Liver (tissue), 9 donors: Measurements from ENCODE around the gene MAPK4. TPM values are rescaled to one million over a fixed set of nuclear protein-coding genes. Genes with fewer than 3 reads are reported as not detected.

ENCODE experiments used
- DNase-seq: peaks from one replicate; pipeline ENCODE4 v3.0.0-alpha.2; 2017; ENCODE audit warnings: low spot score
- H3K27ac ChIP-seq, 2 donors: one replicate each; pipeline ENCODE4 v1.7.0; 2013; ENCODE audit warnings: inconsistent platforms in 2 of 2, low read length in 2 of 2, control low read depth in 1 of 2, low read depth in 1 of 2, mild to moderate bottlenecking in 1 of 2
- H3K27me3 ChIP-seq, 4 donors: one replicate each; pipeline versions ENCODE4 v1.6.1 to v1.7.0; 2013; ENCODE audit warnings: low read length in 3 of 4, inconsistent platforms in 1 of 4, mild to moderate bottlenecking in 1 of 4, moderate library complexity in 1 of 4; ENCODE audit not compliant: control insufficient read depth in 4 of 4, insufficient read depth in 4 of 4
- H3K36me3 ChIP-seq, 4 donors: one replicate each; pipeline versions ENCODE4 v1.6.1 to v1.7.0; 2013; ENCODE audit warnings: low read length in 3 of 4, mild to moderate bottlenecking in 3 of 4, low read depth in 1 of 4, moderate library complexity in 1 of 4; ENCODE audit not compliant: control insufficient read depth in 4 of 4, insufficient read depth in 3 of 4
- H3K4me1 ChIP-seq, 4 donors: one replicate each; pipeline versions ENCODE4 v1.6.1 to v1.7.0; 2013; ENCODE audit warnings: low read length in 3 of 4, mild to moderate bottlenecking in 3 of 4, moderate library complexity in 1 of 4; ENCODE audit not compliant: control insufficient read depth in 4 of 4, insufficient read depth in 4 of 4
- H3K4me3 ChIP-seq, 3 donors: one replicate each; pipeline versions ENCODE4 v1.6.1 to v1.7.0; 2013; ENCODE audit warnings: low read length in 3 of 3, control low read depth in 1 of 3, low read depth in 1 of 3, mild to moderate bottlenecking in 1 of 3
- H3K9ac ChIP-seq, 2 donors: one replicate each; pipeline ENCODE4 v1.7.0; 2013; ENCODE audit warnings: low read length in 2 of 2, mild to moderate bottlenecking in 2 of 2, moderate library complexity in 2 of 2, control low read depth in 1 of 2, low read depth in 1 of 2
- H3K9me3 ChIP-seq, 4 donors: one replicate each; pipeline versions ENCODE4 v1.6.1 to v1.7.0; 2013; ENCODE audit warnings: low read length in 3 of 4; ENCODE audit not compliant: control insufficient read depth in 4 of 4
- EGR1 ChIP-seq, 2 donors: IDR thresholded peaks; 2 replicates each; pipeline ENCODE4 v1.6.1; 2016 to 2018; ENCODE audit warnings: antibody characterized with exemption in 2 of 2, low read depth in 2 of 2
- FOXA1 ChIP-seq: IDR thresholded peaks from 2 replicates; pipeline ENCODE4 v1.6.1; 2016; ENCODE audit warnings: antibody characterized with exemption
- FOXA2 ChIP-seq: IDR thresholded peaks from 2 replicates; pipeline ENCODE4 v1.6.1; 2016; ENCODE audit warnings: antibody characterized with exemption
- GABPA ChIP-seq, 2 donors: IDR thresholded peaks in 1 of 2; conservative IDR thresholded peaks in 1 of 2; 2 replicates each; pipeline ENCODE4 v1.6.1; 2016; ENCODE audit warnings: antibody characterized with exemption in 2 of 2, mild to moderate bottlenecking in 1 of 2, moderate library complexity in 1 of 2
- HNF4A ChIP-seq, 2 donors: conservative IDR thresholded peaks; 2 replicates each; pipeline ENCODE4 v1.6.1; 2016; ENCODE audit warnings: antibody characterized with exemption in 2 of 2, mild to moderate bottlenecking in 2 of 2
- HNF4G ChIP-seq: IDR thresholded peaks from 2 replicates; pipeline ENCODE4 v1.6.1; 2016; ENCODE audit warnings: antibody characterized with exemption
- NR2F2 ChIP-seq: IDR thresholded peaks from 2 replicates; pipeline ENCODE4 v1.6.1; 2016; ENCODE audit warnings: antibody characterized with exemption
- RAD21 ChIP-seq, 2 donors: IDR thresholded peaks; 2 replicates each; pipeline ENCODE4 v1.6.1; 2016; ENCODE audit warnings: antibody characterized with exemption in 2 of 2, mild to moderate bottlenecking in 2 of 2
- RXRA ChIP-seq, 2 donors: IDR thresholded peaks; 2 replicates each; pipeline ENCODE4 v1.6.1; 2017 to 2018; ENCODE audit warnings: antibody characterized with exemption in 2 of 2, mild to moderate bottlenecking in 1 of 2
- SP1 ChIP-seq: IDR thresholded peaks from 2 replicates; pipeline ENCODE4 v1.6.1; 2018; ENCODE audit warnings: antibody characterized with exemption, mild to moderate bottlenecking
- TAF1 ChIP-seq: conservative IDR thresholded peaks from 2 replicates; pipeline ENCODE4 v1.6.1; 2016; ENCODE audit warnings: antibody characterized with exemption, mild to moderate bottlenecking
- YY1 ChIP-seq: IDR thresholded peaks from 2 replicates; pipeline ENCODE4 v1.6.1; 2016; ENCODE audit warnings: antibody characterized with exemption, mild to moderate bottlenecking
- WGBS: extraction: QIAGEN DNeasy Blood & Tissue Kit; methylation state at CpG from one replicate; pipeline ENCODE4 v1.1.7; 2013; 5-methylcytosine and 5-hydroxymethylcytosine counted together
- polyA plus RNA-seq, 2 donors: library from polyadenylated mRNA; stranded (reverse) in 1 of 2; unstranded in 1 of 2; fragments of 200-250 nt in 1 of 2; fragments of >200 nt in 1 of 2; fragmentation: Nextera tagmentation in 1 of 2; extraction: Ambion mirVana in 1 of 2; gene quantifications; one replicate each; pipeline versions ENCODE4 v1.2.1 to v1.2.3, GENCODE V29; 2013 to 2015
- total RNA-seq, 2 donors: library from RNA; depleted of rRNA; stranded (reverse); fragments of >200 nt; gene quantifications; one replicate each; pipeline ENCODE4 v1.2.3, GENCODE V29; 2014
- TF ChIP-seq, protein P1 (sequence below): IDR thresholded peaks from 2 replicates; pipeline ENCODE4 v1.6.1; 2016; ENCODE audit warnings: antibody characterized with exemption
- TF ChIP-seq, protein P2 (sequence below): IDR thresholded peaks from 2 replicates; pipeline ENCODE4 v1.6.1; 2016; ENCODE audit warnings: antibody characterized with exemption
- TF ChIP-seq, protein P3 (sequence below): fragments of 150-350 bp; IDR thresholded peaks from 2 replicates; pipeline ENCODE4 v1.5.1; 2017; ENCODE audit warnings: improper control_type of control experiment, low read depth, low read length; ENCODE audit not compliant: missing input control
- TF ChIP-seq, protein P4 (sequence below): IDR thresholded peaks from 2 replicates; pipeline ENCODE4 v1.6.1; 2016; ENCODE audit warnings: antibody characterized with exemption, mild to moderate bottlenecking
- donor health status: healthy.
- donor health status: healthy.
- donor health status: healthy.
- donor health status: healthy.
- donor health status: healthy.

The MAPK4 gene
- total and polyA plus RNA-seq, 4 donors: under 0.01 to 4.9 (median 1.5) TPM

DNA sequence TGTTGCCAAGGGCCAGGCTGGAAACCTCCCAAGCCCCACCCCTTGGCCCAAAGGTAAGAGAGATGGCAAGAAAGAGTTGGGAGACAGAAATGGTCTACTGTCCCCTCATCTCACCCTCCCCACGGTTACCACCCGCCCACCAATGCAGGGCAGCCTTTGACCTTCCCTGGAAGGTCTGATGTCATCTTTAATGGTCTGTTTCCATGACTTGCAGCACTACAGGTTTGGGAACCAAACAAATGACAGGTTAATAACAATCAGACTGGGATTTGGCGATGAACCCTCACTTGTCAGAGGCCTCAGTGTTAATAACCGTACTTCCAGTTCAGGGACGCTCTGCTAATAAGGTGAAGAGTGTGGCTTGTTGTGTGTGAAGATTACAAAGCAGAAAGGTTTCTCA, 189.5 kb downstream of the MAPK4 start:
- no peak for TF ChIP-seq FOXA2
- no peak for TF ChIP-seq NR2F2
- no peak for TF ChIP-seq EGR1 (IDR thresholded peaks at IDR 0.05; ENCODE audit: low read depth in 2 of 2)
- TF ChIP-seq, protein P1, sequence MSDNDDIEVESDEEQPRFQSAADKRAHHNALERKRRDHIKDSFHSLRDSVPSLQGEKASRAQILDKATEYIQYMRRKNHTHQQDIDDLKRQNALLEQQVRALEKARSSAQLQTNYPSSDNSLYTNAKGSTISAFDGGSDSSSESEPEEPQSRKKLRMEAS: no peak
- TF ChIP-seq, protein P2, sequence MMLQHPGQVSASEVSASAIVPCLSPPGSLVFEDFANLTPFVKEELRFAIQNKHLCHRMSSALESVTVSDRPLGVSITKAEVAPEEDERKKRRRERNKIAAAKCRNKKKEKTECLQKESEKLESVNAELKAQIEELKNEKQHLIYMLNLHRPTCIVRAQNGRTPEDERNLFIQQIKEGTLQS: no peak
- no peak for TF ChIP-seq SP1
- TF ChIP-seq TAF1: no peak
- no peak for TF ChIP-seq GABPA (IDR thresholded peaks at IDR 0.05 in 1 of 2, conservative IDR thresholded peaks at IDR 0.05 in 1 of 2)
- TF ChIP-seq RAD21 (IDR thresholded peaks at IDR 0.05): no peak
- TF ChIP-seq HNF4A (conservative IDR thresholded peaks at IDR 0.05): no peak
- TF ChIP-seq FOXA1: no peak
- TF ChIP-seq RXRA (IDR thresholded peaks at IDR 0.05): no peak
- TF ChIP-seq, protein P3, sequence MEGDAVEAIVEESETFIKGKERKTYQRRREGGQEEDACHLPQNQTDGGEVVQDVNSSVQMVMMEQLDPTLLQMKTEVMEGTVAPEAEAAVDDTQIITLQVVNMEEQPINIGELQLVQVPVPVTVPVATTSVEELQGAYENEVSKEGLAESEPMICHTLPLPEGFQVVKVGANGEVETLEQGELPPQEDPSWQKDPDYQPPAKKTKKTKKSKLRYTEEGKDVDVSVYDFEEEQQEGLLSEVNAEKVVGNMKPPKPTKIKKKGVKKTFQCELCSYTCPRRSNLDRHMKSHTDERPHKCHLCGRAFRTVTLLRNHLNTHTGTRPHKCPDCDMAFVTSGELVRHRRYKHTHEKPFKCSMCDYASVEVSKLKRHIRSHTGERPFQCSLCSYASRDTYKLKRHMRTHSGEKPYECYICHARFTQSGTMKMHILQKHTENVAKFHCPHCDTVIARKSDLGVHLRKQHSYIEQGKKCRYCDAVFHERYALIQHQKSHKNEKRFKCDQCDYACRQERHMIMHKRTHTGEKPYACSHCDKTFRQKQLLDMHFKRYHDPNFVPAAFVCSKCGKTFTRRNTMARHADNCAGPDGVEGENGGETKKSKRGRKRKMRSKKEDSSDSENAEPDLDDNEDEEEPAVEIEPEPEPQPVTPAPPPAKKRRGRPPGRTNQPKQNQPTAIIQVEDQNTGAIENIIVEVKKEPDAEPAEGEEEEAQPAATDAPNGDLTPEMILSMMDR: no peak
- no peak for TF ChIP-seq YY1
- TF ChIP-seq, protein P4, sequence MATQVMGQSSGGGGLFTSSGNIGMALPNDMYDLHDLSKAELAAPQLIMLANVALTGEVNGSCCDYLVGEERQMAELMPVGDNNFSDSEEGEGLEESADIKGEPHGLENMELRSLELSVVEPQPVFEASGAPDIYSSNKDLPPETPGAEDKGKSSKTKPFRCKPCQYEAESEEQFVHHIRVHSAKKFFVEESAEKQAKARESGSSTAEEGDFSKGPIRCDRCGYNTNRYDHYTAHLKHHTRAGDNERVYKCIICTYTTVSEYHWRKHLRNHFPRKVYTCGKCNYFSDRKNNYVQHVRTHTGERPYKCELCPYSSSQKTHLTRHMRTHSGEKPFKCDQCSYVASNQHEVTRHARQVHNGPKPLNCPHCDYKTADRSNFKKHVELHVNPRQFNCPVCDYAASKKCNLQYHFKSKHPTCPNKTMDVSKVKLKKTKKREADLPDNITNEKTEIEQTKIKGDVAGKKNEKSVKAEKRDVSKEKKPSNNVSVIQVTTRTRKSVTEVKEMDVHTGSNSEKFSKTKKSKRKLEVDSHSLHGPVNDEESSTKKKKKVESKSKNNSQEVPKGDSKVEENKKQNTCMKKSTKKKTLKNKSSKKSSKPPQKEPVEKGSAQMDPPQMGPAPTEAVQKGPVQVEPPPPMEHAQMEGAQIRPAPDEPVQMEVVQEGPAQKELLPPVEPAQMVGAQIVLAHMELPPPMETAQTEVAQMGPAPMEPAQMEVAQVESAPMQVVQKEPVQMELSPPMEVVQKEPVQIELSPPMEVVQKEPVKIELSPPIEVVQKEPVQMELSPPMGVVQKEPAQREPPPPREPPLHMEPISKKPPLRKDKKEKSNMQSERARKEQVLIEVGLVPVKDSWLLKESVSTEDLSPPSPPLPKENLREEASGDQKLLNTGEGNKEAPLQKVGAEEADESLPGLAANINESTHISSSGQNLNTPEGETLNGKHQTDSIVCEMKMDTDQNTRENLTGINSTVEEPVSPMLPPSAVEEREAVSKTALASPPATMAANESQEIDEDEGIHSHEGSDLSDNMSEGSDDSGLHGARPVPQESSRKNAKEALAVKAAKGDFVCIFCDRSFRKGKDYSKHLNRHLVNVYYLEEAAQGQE: no peak
- TF ChIP-seq HNF4G: no peak
- Histone ChIP-seq H3K9ac (no peak overlapping the region), H3K27ac (no peak overlapping the region), H3K9me3 (no peaks in the 10 kb centered on the region), H3K4me1 (no peaks in the 10 kb centered on the region), H3K4me3 (no peak overlapping the region), H3K27me3 (no peaks in the 10 kb centered on the region), H3K36me3 (no peaks in the 10 kb centered on the region)
- WGBS: 76% methylated on average over 5 of the region's 5 CpGs
- DNase-seq: no peak

DNA sequence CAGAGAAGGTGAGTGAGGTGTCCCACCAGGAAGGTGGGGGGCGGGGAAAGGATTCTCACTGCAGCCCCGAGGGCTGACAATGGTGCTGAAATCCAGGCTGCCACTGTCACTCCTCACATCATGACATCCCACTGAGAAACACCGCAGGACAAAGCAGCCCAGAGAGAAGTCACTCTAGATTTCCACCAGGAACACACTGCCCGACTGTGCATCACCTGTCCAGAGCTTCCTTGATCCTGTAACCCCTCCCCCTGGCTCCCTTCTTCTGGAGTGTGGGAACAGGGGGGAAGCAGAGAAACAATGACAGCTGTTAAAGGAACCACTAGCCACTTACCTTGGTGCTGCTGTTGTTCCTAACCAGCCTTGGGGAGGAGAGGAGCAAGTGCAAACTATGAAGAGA, 190.1 kb downstream of the MAPK4 start:
- DNase-seq: no peak
- H3K4me1 ChIP-seq: no peaks in the 10 kb centered on the region
- no peaks in the 10 kb centered on the region for H3K27me3 ChIP-seq
- H3K27ac ChIP-seq: no peak overlapping the region
- no peak overlapping the region for H3K9ac ChIP-seq
- no peak overlapping the region for H3K4me3 ChIP-seq
- H3K9me3 ChIP-seq: no peaks in the 10 kb centered on the region
- WGBS: 47% methylated on average over 4 of the region's 4 CpGs
- H3K36me3 ChIP-seq: no peaks in the 10 kb centered on the region
- TF ChIP-seq, protein P3: no peak
- no peak for TF ChIP-seq SP1
